Sigmoid colon (tissue), 4 donors: ENCODE results near the gene EIF4E2.

Source experiments
- CTCF ChIP-seq, 4 experiments: fragments of 450-650 bp in 3 of 4; fragments of 200-600 bp in 1 of 4; IDR thresholded peaks; one replicate each; pipeline ENCODE4 v1.5.1; 2016 to 2019; ENCODE audit warnings: antibody characterized with exemption in 4 of 4, mild to moderate bottlenecking in 3 of 4, moderate library complexity in 2 of 4
- EP300 ChIP-seq, 4 donors: sonication (generic); formaldehyde crosslinking; IDR thresholded peaks; one replicate each; pipeline ENCODE4 v1.6.1; 2017; ENCODE audit warnings: antibody characterized with exemption in 4 of 4

GRCh38 chr2:232530626-232531260 is 19.7 kb upstream of the EIF4E2 start:
- no peak for TF ChIP-seq EP300 (IDR thresholded peaks at IDR 0.05)
- no peak for TF ChIP-seq CTCF (IDR thresholded peaks at IDR 0.05)
